Measurements from ENCODE around the gene JMJD1C.
"Not testable (repeated sequence)": the region's sequence is repeated elsewhere in the genome, so short reads cannot be mapped to it uniquely, and the experiment has no call there.

Gene JMJD1C, protein sequence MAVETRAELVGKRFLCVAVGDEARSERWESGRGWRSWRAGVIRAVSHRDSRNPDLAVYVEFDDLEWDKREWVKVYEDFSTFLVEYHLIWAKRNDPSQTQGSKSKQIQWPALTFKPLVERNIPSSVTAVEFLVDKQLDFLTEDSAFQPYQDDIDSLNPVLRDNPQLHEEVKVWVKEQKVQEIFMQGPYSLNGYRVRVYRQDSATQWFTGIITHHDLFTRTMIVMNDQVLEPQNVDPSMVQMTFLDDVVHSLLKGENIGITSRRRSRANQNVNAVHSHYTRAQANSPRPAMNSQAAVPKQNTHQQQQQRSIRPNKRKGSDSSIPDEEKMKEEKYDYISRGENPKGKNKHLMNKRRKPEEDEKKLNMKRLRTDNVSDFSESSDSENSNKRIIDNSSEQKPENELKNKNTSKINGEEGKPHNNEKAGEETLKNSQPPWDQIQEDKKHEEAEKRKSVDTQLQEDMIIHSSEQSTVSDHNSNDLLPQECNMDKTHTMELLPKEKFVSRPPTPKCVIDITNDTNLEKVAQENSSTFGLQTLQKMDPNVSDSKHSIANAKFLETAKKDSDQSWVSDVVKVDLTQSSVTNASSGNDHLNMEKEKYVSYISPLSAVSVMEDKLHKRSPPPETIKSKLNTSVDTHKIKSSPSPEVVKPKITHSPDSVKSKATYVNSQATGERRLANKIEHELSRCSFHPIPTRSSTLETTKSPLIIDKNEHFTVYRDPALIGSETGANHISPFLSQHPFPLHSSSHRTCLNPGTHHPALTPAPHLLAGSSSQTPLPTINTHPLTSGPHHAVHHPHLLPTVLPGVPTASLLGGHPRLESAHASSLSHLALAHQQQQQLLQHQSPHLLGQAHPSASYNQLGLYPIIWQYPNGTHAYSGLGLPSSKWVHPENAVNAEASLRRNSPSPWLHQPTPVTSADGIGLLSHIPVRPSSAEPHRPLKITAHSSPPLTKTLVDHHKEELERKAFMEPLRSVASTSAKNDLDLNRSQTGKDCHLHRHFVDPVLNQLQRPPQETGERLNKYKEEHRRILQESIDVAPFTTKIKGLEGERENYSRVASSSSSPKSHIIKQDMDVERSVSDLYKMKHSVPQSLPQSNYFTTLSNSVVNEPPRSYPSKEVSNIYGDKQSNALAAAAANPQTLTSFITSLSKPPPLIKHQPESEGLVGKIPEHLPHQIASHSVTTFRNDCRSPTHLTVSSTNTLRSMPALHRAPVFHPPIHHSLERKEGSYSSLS (N-terminal part only)

DNA sequence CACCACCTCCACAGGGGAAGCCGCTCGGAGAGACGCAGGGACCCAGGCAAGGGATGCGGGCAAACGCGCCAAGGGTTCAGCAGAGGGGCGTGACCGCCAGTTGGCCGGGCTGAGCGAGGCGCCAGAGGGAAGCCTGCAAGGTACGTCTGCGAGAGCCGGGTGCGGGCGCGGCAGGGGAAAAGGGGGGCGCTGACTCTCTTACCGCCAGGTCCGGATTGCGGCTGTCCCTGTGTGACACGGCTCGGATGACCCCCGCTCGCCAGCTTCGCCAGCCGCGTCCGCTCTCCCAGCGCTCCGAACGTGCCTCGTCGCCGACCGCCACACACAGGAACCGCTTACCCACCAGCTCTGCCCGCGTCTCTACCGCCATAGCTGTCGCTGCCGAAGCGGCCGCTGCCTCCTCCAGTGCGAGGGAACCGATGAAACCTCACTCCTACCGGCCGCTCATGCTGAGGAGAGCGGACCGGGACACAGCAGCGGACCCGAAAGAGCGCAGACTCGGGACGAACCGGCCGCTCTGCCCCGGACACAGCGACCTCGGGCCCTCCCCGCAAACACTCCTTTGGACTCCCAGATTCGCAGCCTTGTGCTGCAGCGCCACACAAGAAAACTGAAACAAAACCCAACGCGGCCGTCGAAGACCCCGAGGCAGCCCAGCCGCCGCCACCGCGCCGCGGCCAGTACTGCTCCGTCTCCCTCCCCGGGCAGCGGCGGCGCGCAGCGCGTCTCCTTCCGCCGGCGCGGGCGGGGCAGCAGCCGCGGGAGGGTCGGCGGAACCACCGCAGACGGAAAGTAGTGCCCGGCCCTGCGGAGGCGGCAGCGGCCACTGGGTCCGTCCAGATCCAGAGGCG lies at the start of gene JMJD1C:
Gene JMJD1C (minus strand): TSS at position 685 of the 851 bp plus-strand sequence. CDS start 315 bp downstream, at position 370.
- peak; percentile 51 for DNase-seq

DNA sequence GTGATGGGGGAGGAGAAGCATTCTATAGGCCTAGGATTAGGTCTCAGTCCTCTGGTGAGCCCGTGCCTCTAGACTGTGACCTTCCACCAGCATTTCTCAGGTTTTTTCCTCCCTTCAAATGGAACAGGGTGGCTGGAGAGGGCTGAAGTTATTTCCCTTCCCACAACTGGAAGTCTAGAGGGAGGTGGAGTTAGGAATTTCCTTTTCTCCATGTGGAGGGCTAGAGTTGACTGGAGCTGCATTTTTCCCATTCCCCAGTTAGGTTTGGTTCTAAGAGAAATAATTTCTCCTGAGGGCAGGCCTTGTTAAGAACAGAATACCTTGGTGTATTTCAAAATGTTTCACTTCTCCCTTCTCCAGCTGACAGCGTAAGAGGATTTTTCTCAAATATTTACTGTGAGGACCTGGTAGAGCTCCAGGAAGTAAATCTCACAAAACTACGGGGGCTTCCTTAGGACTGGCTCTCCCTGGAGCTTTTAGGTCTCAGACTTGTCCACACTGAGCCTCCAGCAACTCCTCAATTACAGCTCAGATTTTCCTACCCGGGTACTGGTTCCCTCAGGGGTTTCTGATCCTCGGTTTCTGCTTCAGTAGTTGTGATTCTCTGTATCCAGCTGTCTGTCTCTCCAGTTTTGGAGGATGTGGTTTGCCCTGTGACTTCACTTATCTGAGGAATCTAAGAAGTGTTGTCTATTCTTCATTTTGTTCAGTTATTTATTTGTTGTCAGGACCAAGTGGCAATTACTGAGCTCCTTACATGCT lies 49.4 kb upstream of the JMJD1C start:
- peak; percentile 3 for DNase-seq

DNA sequence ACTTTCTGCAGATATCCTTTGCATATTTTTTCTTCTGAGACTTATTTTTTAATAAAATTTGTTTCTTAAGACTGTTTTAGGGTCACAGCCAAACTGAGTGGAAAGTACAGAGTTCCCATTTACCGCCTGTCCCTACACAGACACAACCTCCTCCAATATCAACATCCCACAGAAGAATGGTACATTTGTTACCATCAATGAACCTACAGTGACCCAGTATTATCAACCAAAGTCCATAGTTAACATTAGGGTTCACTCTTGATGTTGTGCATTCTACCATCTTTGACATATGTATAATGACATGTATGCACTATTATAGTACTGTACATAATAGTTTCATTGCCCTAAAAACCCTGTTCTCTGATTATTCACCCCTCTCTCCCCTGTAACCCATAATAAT lies 40.8 kb upstream of the JMJD1C start:
- no peak for DNase-seq

DNA sequence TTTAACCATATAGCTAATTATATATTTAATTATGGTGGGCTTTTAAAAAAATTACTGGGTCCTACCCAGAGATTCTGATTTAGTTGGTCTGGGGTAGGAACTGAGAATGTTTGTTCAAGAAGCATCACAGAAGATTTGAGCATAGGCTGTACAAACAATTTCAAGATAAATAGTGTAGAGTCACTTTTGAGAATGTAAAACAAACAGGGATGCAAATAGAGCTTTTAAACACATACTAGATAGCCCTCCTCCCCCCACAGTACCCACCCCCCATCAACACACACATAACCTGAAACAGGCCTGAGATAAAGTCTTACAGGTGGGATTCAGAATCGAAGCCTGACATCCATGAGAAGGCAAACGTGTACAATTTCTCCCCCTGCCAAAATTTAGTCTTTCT lies 39.8 kb upstream of the JMJD1C start:
- DNase-seq = no peak

DNA sequence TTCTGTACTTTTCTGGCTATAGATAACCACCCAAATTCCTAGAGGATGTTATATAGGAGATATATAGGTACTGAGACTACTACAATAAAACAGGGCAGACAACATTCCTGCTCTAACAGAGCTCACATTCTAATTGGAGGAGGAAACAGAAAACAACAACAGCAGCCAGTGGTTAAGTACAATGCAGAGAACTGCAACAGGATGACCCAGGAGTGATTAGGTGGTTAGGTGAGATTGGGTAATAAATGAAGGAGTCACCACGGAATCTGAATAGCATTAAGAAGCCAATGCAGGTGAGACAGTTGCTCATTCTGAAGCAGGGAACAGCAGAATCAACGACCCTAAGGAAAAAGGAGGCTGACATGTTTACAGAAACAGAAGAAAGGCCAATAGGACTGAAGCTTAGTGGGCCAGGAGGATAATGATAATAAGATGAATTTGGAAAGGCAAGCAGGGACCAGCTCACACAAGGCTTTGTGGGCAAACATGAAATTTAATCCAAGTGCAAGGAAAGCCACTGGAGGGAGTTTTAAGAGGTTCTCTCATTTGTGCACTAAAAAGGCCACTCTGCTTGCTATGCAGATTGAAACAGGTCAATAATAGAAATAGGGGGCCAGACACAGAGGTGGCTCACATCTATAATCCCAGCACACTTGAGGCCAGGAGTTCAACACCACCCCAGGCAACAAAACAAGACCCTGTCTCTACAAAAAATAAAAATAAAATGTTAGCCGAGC lies 38.5 kb upstream of the JMJD1C start:
- DNase-seq = no peak

DNA sequence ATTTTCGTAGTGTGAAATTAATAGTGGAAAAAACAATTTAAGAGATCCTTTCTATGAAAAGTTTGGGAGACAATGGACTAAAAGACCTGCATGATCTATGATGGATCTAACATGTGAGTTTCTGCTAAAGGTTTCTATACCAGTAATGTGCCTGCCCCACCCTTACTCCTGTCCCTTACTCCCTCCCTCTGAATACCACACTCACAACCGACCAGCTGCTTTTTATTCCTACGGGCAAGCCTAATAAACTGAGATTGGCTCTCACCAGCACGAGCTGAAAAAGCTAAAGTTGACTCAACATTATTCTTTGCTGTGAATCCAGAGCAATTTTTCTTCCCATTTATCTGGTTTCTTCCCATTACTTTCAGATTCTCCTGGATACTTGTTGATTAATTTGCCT lies 37.6 kb upstream of the JMJD1C start:
- DNase-seq = no peak

DNA sequence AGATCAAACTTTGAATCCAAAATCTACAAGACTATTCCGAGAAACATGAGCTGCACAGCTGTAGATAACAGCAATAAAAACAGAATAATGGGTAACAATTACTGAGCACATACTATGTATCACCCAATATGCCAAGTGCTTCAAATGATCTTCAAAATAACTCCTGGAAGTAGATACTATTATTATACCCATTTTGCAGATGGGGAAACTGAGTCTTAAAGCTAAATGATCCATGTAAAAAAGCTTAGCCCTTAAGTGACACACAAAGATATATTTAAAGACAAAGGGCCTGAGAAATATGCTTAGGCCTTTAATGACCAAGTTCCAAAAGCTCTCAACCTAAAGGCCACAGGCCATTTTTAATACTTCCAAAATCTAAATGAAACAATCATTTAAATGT lies 37.1 kb upstream of the JMJD1C start:
- DNase-seq = no peak

DNA sequence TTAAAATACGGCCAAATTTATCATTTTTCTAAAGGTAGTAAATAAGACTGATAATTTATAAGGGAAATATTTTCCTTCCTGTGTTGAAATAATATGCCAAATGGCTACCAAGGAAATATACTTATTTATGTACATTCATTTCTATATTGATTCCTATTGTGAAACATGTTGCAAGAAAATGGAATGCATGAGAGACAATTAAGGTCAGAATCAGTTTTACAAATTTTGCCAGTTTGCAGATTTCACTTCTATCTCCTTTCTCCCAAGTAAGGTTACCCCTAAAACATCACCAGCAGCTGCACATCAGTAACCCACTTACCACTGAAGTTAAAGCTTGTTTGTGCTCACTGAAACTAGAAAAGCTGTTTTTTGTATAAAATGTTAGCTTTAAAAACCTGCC lies 36.2 kb upstream of the JMJD1C start:
- no peak for DNase-seq

DNA sequence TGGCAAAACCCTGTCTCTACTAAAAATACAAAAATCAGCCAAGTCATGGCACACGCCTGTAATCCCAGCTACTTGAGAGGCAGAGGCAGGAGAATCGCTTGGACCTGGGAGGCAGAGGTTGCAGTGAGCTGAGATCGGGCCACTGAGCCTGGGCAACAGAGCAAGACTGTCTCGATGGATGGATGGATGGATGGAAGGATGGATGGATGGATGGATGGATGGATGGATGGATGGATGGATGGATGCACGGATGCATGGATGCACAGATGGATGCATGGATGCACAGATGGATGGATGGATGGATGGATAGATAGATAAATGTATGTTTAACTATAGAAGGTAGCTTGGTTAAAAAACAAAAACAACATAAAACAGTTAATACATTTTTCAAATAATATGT lies 34.8 kb upstream of the JMJD1C start:
- not testable (repeated sequence) for DNase-seq

DNA sequence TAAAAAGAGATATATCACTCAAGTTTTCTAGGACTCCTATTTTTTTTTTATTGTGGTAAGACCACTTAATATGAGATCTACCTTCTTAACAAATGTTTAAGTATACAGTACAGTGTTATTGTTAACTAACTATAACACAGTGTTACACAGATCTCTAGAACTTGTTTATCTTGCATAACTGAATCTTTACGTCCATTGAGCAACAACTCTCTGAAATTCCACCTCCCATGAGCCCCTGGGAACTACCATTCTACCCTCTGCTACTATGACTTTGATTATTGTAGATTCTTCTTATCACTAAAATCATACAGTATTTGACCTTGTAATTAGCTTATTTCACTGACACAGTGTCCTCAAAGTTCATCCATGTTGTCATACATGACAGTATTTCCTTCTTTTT lies 32.9 kb upstream of the JMJD1C start:
- DNase-seq = no peak

DNA sequence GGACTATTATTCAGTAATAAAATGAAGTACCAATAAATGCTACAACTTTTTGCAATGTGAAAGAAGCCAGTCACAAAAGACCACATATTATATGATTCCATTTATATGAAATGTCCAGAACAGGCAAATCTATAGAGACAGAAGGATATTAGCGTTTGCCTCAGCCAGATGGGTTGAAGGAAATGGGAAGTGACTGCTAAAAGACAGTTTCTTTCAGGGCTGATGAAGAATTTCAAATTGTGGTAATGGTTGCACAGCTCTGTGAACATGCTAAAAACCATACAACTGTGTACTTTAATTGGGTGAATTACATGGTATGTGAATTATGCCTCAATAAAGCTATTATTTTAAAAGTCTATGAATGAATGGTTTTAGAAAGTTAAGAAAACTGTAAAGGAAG lies 31.5 kb upstream of the JMJD1C start:
- no peak for DNase-seq

DNA sequence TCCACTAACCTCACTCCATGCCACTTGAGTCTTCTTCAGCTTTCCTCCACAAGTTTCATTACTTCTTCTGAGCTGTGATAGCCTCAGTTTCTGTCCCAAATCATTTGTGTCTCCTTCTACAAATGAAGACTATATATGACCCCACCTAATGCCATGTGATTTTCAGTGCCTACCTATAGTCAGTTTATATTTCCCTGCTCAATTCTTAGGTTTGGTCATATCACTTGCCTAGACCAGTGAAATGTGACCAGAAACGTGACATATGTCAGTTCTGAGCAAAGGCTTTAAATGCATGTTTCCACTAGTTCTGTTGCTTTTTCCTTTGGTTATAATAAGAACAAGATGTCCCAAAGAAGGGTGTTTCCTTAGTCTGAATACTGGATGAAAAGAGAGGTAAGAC lies 30.8 kb upstream of the JMJD1C start:
- no peak for DNase-seq

DNA sequence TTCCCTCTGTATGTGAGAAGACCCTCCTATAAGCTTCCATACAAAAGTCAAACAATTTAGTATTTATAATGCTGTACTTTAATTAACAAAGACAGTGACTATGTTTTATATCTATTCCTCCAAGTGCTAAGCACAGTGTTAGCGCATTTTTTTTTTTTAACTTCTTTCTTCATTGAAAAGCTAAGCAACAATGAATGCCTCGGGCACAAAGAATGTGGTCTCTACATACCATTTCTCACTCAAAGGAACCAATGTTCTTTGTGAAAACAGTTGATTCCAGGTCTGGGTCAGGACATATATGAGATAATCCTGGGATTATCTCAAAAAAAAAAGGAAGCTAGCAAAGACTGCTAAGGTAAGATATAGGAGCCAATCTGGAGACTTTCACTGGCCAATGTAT lies 29.2 kb upstream of the JMJD1C start:
- no peak for DNase-seq

DNA sequence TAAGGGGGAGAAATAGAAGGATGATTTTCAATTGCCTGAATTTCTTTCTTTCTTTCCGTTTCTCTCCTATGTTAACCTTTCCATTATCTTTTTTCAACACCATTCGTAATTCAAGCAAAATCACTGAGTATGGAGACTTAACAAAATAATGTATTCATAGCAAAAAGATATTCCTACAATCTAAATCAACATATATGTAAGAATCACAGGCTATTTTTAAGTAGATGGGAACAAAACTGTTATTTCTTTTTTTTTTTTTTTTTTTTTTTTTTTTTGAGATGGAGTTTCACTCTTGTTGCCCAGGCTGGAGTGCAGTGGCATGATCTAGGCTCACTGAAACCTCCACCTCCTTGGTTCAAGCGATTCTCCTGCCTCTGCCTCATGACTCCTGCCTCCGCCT lies 27.2 kb upstream of the JMJD1C start:
- DNase-seq = no peak

DNA sequence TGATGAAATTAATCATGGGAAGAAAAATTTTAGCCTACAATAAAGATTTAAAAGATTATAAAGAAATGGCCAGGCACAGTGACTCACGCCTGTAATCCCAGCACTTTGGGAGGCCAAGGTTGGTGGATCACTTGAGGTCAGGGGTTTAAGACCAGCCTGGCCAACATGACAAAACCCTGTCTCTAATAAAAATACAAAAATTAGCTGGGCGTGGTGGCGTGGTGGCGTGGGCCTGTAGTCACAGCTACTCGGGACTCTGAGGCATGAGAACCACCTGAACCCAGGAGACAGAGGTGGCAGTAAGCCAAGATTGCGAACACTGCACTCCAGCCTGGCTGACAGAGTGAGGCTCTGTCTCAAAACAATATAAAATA lies 26.5 kb upstream of the JMJD1C start:
- not testable (repeated sequence) for DNase-seq

DNA sequence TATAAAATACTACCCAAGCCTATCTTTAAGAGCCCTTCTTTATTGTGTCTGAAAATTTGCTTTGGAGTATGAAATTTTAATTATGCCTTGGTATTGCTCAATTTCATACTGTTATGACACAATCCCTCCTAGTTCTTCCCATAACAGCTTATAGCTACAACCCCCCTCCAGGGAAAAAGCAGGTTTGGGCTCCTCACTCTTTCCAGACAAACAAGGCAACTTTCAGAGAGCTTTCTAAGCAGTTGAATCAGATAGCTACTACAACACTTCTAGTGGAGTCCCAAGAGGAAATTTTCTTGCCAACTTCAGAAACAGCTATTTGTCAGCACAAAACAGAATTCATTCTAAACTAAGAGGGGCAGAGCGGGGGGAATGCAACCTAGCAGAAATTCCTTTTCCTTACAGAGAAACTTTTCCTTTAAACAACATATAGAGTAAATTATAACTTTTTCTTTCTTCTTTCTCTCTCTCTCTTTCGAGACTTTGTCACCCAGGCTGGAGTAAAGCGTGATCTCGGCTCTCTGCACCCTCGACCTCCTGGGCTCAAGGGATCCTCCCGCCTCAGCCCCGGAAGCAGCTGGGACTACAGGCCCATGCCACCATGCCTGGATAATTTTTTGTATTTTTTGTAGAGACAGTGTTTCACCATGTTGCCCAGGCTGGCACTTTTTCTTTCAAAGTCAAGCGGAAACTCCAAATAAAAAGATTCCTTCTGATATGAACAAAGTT lies 26.0 kb upstream of the JMJD1C start:
- no peak for DNase-seq

DNA sequence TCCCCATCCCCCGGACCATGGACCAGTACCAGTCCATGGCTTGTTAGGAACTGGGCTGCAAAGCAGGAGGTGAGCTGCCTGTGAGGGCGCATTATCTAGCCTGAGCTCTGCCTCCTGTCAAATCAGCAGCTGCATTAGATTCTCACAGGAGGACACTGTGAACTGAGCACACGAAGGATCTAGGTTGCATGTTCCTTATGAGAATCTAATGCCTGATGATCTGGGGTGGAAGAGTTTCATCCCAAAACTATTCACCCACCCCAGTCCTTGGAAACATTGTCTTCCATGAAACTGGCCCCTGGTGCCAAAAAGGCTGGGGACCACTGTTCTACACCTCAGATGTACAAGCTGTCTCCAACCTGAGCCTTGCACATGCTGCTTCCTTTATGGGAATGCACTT lies 24.1 kb upstream of the JMJD1C start:
- DNase-seq = no peak

DNA sequence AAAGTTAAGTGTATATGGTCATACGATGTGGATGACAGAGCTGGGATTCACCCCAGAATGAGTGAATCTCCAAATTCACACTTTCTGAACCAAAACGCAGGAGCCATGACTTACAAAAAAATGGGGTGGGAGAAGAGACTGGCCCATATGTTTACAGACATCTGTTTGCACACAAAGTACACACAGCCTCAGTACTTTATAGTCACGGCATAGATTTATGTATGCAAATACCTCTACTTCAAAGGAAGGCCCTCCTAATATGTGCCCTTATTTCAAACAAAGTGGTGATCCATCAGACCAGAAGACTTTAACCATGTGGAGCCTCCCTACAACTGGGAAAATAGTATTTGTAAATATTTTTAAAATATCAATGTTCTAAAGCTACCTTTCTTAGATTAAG lies 22.2 kb upstream of the JMJD1C start:
- DNase-seq = no peak

DNA sequence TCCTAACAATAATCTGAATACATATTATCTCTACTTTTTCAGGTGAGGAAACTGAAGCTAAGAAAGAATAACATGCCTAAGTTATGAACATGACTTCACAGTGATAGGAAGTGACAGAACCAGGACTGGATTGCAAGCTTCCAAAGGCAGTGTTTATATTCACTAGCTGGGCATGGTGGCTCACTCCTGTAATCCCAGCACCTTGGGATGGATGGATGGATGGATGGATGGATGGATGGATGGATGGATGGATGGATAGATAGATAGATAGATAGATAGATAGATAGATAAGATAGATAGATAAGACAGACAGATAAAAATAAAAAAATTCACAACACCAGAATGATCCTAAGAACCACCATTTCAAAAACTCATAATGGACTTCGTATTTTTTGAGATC lies 18.2 kb upstream of the JMJD1C start:
- no peak for DNase-seq

DNA sequence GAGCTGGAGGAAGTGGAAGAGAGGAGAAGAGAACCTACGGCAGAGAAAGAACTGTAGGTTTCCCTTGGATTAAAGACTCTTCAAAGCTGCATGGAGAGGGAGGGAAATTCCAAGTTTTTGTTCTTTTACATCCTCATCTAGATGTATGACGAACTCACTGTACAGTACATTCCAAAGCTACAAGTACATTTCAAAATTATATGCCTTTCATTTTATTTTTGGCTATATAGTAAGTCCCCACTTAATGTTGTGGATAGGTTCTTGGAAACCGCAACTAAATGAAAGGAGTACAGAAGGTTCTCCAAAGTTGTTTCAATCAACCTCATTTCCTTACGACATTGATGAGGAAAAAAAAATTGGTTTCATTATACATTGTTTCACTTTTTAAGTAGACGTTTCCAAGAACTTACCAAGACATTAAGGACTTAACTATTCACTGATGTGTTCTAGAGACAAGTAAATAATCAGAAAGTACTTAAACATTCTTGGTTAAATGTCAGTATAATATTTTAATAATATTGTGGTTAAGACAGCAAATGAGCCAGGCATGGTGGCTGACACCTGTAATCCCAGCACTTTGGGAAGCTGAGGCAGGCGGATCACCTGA lies 16.1 kb upstream of the JMJD1C start:
- no peak for DNase-seq

All from CD4-positive, alpha-beta T cell treated with Interleukin-4 for 4 hours (primary cell).